ENCODE measurements around the gene WWOX. TPM values are rescaled to one million over a fixed set of nuclear protein-coding genes. Genes with fewer than 3 reads are reported as not detected.

Gene WWOX
- total and polyA plus RNA-seq, 2 of the 13 experiments (the other 11 are each of a cell fraction or from before 2014, with no cell fraction given): 9.1 to 37.4 TPM

GRCh38 chr16:79081297-79082066 is 982.0 kb downstream of the WWOX start (continued):
- no peak; the same call in 1 of the 2 replicates for TF ChIP-seq ZNF639 (CRISPR knock-in tag; conservative IDR thresholded peaks at IDR 0.05)
- TF ChIP-seq HMG20A (CRISPR knock-in tag; IDR thresholded peaks at IDR 0.05; ENCODE audit: borderline replicate concordance): 0 out of 2 replicates have a peak, but pooled peaks have one; percentile 10
- TF ChIP-seq ZSCAN9 (CRISPR knock-in tag; IDR thresholded peaks at IDR 0.05; ENCODE audit: borderline replicate concordance): no peak
- TF ChIP-seq JDP2 (CRISPR knock-in tag; IDR thresholded peaks at IDR 0.05; ENCODE audit: borderline replicate concordance): no peak
- no peak for TF ChIP-seq FOXC1 (CRISPR knock-in tag; IDR thresholded peaks at IDR 0.05; ENCODE audit: borderline replicate concordance)
- TF ChIP-seq TARDBP (CRISPR knock-in tag; IDR thresholded peaks at IDR 0.05): no peak
- 0 out of 2 replicates have a peak, but pooled peaks have one; percentile 35 for TF ChIP-seq AKAP8 (CRISPR knock-in tag; IDR thresholded peaks at IDR 0.05)
- TF ChIP-seq HOXD1 (CRISPR knock-in tag; IDR thresholded peaks at IDR 0.05): no peak
- TF ChIP-seq SIX4 (CRISPR knock-in tag; IDR thresholded peaks at IDR 0.05): no peak
- no peak for TF ChIP-seq REL (CRISPR knock-in tag; conservative IDR thresholded peaks at IDR 0.05)
- no peak for TF ChIP-seq ZNF496 (CRISPR knock-in tag; IDR thresholded peaks at IDR 0.05; ENCODE audit: insufficient replicate concordance)
- no peak for TF ChIP-seq BRF2 (CRISPR knock-in tag; IDR thresholded peaks at IDR 0.05)
- no peak for TF ChIP-seq ZNF253 (CRISPR knock-in tag; IDR thresholded peaks at IDR 0.05; ENCODE audit: borderline replicate concordance)
- TF ChIP-seq ZNF782 (CRISPR knock-in tag; IDR thresholded peaks at IDR 0.05; ENCODE audit: borderline replicate concordance): no peak; the same call in 1 of the 2 replicates
- no peak for TF ChIP-seq HOXA3 (CRISPR knock-in tag; IDR thresholded peaks at IDR 0.05)
- TF ChIP-seq FOXK1 (CRISPR knock-in tag; IDR thresholded peaks at IDR 0.05; ENCODE audit: borderline replicate concordance, low read depth): no peak
- TF ChIP-seq DPF2 (CRISPR knock-in tag; IDR thresholded peaks at IDR 0.05; ENCODE audit: borderline replicate concordance, low read depth): peak; percentile 41; the same call in 1 of the 2 replicates
- no peak for TF ChIP-seq GFI1 (CRISPR knock-in tag; IDR thresholded peaks at IDR 0.05; ENCODE audit: borderline replicate concordance)
- no peak for TF ChIP-seq IRF9 (CRISPR knock-in tag; IDR thresholded peaks at IDR 0.05; ENCODE audit: borderline replicate concordance)
- TF ChIP-seq STAG1 (CRISPR knock-in tag; IDR thresholded peaks at IDR 0.05): no peak
- TF ChIP-seq SPEN (CRISPR knock-in tag; IDR thresholded peaks at IDR 0.05; ENCODE audit: low read depth): no peak
- no peak for TF ChIP-seq ZNF766 (CRISPR knock-in tag; IDR thresholded peaks at IDR 0.05; ENCODE audit: borderline replicate concordance)
- no peak for TF ChIP-seq ELF3 (CRISPR knock-in tag; IDR thresholded peaks at IDR 0.05)
- no peak for TF ChIP-seq GLI4 (CRISPR knock-in tag; IDR thresholded peaks at IDR 0.05; ENCODE audit: borderline replicate concordance)
- TF ChIP-seq ZNF547 (CRISPR knock-in tag; IDR thresholded peaks at IDR 0.05): no peak
- TF ChIP-seq ZNF337 (CRISPR knock-in tag; IDR thresholded peaks at IDR 0.05; ENCODE audit: borderline replicate concordance, low read depth): no peak
- no peak for TF ChIP-seq RBM39 (IDR thresholded peaks at IDR 0.05; ENCODE audit: low read depth, low read length, poor library complexity, severe bottlenecking)
- TF ChIP-seq ZNF138 (CRISPR knock-in tag; IDR thresholded peaks at IDR 0.05; ENCODE audit: low read depth): no peak
